IMR-90 (cell line): ENCODE measurements around the gene ZNF600. TPM values are rescaled to one million over a fixed set of nuclear protein-coding genes. Genes with fewer than 3 reads are reported as not detected.
A peak's percentile ranks its signal among the peaks of the same experiment; 100 is the strongest.
"Not testable (repeated sequence)": the region's sequence is repeated elsewhere in the genome, so short reads cannot be mapped to it uniquely, and the experiment has no call there.

Source experiments
- ATAC-seq: fragments of 200-7000 bp; cut with Tn5 transposase; 2 replicates; pipeline ENCODE4 v1.9.1; 2020; ENCODE audit warnings: low read depth, mild to moderate bottlenecking, moderate library complexity
- BruUV-seq: library from RNA; stranded (reverse); fragments of 400-500 nt; replicated peaks from 2 replicates; lab custom pipeline; 2021; lab: Mats Ljungman, UMichigan
- CTCF ChIA-PET: fragments of 300-600 bp; formaldehyde crosslinking; extraction: SDS; loops from one replicate; lab custom pipeline; 2021; ENCODE audit warnings: antibody characterized with exemption; lab: Yijun Ruan, JAX
- POLR2A ChIA-PET: fragments of 300-600 bp; sonication (Branson Sonifier 250); formaldehyde crosslinking; loops from one replicate; lab custom pipeline; 2022; ENCODE audit warnings: antibody characterized with exemption; ENCODE audit not compliant: unreplicated experiment; lab: Charles Lee
- DNase-seq: peaks from one replicate; pipeline ENCODE4 v3.0.0; 2013
- H2AFZ ChIP-seq: replicated peaks from 2 replicates; pipeline ENCODE3; 2013; ENCODE audit warnings: low read length, mild to moderate bottlenecking; ENCODE audit not compliant: poor library complexity
- H2AK5ac ChIP-seq: 2 replicates; pipeline ENCODE4 v1.6.1; 2013; ENCODE audit warnings: low read depth, low read length, inconsistent platforms
- H2AK9ac ChIP-seq: replicated peaks from 2 replicates; pipeline ENCODE3; 2013; ENCODE audit warnings: mild to moderate bottlenecking, low read depth, low read length, moderate library complexity; ENCODE audit not compliant: poor library complexity
- H2BK120ac ChIP-seq: 2 replicates; pipeline ENCODE4 v1.6.1; 2013; ENCODE audit warnings: low read depth, low read length, inconsistent platforms
- H2BK15ac ChIP-seq: 3 replicates; pipeline ENCODE4 v1.6.1; 2013; ENCODE audit warnings: low read depth, low read length, inconsistent platforms
- H2BK20ac ChIP-seq: 2 replicates; pipeline ENCODE4 v1.6.1; 2013; ENCODE audit warnings: low read depth, mild to moderate bottlenecking, inconsistent platforms, low read length, moderate library complexity
- H2BK5ac ChIP-seq: 2 replicates; pipeline ENCODE4 v1.6.1; 2013; ENCODE audit warnings: mild to moderate bottlenecking, low read depth, low read length, inconsistent platforms; ENCODE audit not compliant: poor library complexity, severe bottlenecking
- H3K14ac ChIP-seq: replicated peaks from 2 replicates; pipeline ENCODE4 v1.6.1; 2013; ENCODE audit warnings: low read depth, low read length, inconsistent platforms
- H3K18ac ChIP-seq: 2 replicates; pipeline ENCODE4 v1.6.1; 2013; ENCODE audit warnings: low read depth, low read length, control low read depth
- H3K23ac ChIP-seq: 2 replicates; pipeline ENCODE4 v1.6.1; 2013; ENCODE audit warnings: low read depth, low read length, inconsistent platforms
- H3K27ac ChIP-seq: 2 replicates; pipeline ENCODE4 v1.5.1; 2013; ENCODE audit warnings: mild to moderate bottlenecking, control low read depth, low read length; ENCODE audit not compliant: insufficient read depth
- H3K27me3 ChIP-seq: 2 replicates; pipeline ENCODE4 v1.6.1; 2013; ENCODE audit warnings: low read length; ENCODE audit not compliant: control insufficient read depth, insufficient read depth
- H3K36me3 ChIP-seq: 2 replicates; pipeline ENCODE4 v1.6.1; 2013; ENCODE audit warnings: low read length, mixed read lengths; ENCODE audit not compliant: control insufficient read depth, insufficient read depth
- H3K4ac ChIP-seq: 2 replicates; pipeline ENCODE4 v1.6.1; 2013; ENCODE audit warnings: low read depth, low read length, inconsistent platforms
- H3K4me1 ChIP-seq: 2 replicates; pipeline ENCODE4 v1.6.1; 2013; ENCODE audit warnings: low read length, mixed read lengths; ENCODE audit not compliant: control insufficient read depth, insufficient read depth
- H3K4me2 ChIP-seq: 2 replicates; pipeline ENCODE4 v1.6.1; 2013; ENCODE audit warnings: low read depth, mild to moderate bottlenecking, control low read depth, low read length, moderate library complexity
- H3K4me3 ChIP-seq: 2 replicates; pipeline ENCODE4 v1.5.1; 2013; ENCODE audit warnings: low read depth, mild to moderate bottlenecking, control low read depth, low read length, moderate library complexity; ENCODE audit not compliant: insufficient read depth
- H3K56ac ChIP-seq: 2 replicates; pipeline ENCODE4 v1.6.1; 2013; ENCODE audit warnings: low read length, inconsistent platforms; ENCODE audit not compliant: insufficient read depth; ENCODE audit errors: extremely low read depth
- H3K79me1 ChIP-seq, 2 experiments: 2 replicates each; pipeline ENCODE4 v1.6.1; 2013; ENCODE audit warnings: low read length in 2 of 2, inconsistent platforms in 1 of 2, low read depth in 1 of 2
- H3K9ac ChIP-seq: 2 replicates; pipeline ENCODE4 v1.6.1; 2013; ENCODE audit warnings: low read depth, low read length, control low read depth
- H3K9me1 ChIP-seq: 2 replicates; pipeline ENCODE4 v1.6.1; 2013; ENCODE audit warnings: low read length, inconsistent platforms; ENCODE audit not compliant: insufficient read depth
- H3K9me3 ChIP-seq: 2 replicates; pipeline ENCODE4 v1.6.1; 2013; ENCODE audit warnings: low read length; ENCODE audit not compliant: control insufficient read depth, insufficient read depth
- H4K20me1 ChIP-seq: 2 replicates; pipeline ENCODE4 v1.6.1; 2013; ENCODE audit warnings: low read length, inconsistent platforms; ENCODE audit not compliant: insufficient read depth
- H4K5ac ChIP-seq: 2 replicates; pipeline ENCODE4 v1.6.1; 2013; ENCODE audit warnings: mild to moderate bottlenecking, low read depth, low read length, control low read depth
- H4K8ac ChIP-seq, 2 experiments: 2 replicates each; pipeline ENCODE4 v1.6.1; 2013; ENCODE audit warnings: low read depth in 2 of 2, low read length in 2 of 2, control low read depth in 1 of 2, inconsistent platforms in 1 of 2
- H4K91ac ChIP-seq: 2 replicates; pipeline ENCODE4 v1.6.1; 2013; ENCODE audit warnings: low read depth, low read length, inconsistent platforms; ENCODE audit not compliant: insufficient read depth
- FOS ChIP-seq: fragments of 150-350 bp; IDR thresholded peaks from 2 replicates; pipeline ENCODE4 v1.6.1; 2016; ENCODE audit warnings: low read depth, low read length
- WGBS, 2 experiments: methylation state at CpG; one replicate each; pipeline versions ENCODE4 v1.1.5 to v1.1.7; 2013; ENCODE audit warnings: missing lambda C conversion rate in 2 of 2; ENCODE audit not compliant: insufficient read length in 1 of 2; ENCODE audit errors: extremely low coverage in 2 of 2; 5-methylcytosine and 5-hydroxymethylcytosine counted together
- dilution Hi-C: fragments of 300-500 bp; cut with HindIII; formaldehyde crosslinking; loops from one replicate; pipeline ENCODE4 v1.14.3; 2018; ENCODE audit warnings: low sequenced_read_pairs; ENCODE audit not compliant: unreplicated experiment
- in situ Hi-C: fragments of 300-500 bp; cut with MboI; formaldehyde crosslinking; loops from 3 replicates; pipeline ENCODE4 v1.14.3; 2019; ENCODE audit warnings: low sequenced_read_pairs, inconsistent platforms, mixed read lengths
- intact Hi-C: fragments of 100-400 bp; cut with micrococcal nuclease; formaldehyde crosslinking; loops from 2 replicates; pipeline ENCODE4 v1.10.0; 2022
- polyA plus RNA-seq, 3 experiments: library from polyadenylated mRNA; depleted of rRNA; stranded (reverse); fragments of >200 nt; gene quantifications; 2 replicates each; pipeline ENCODE4 v1.2.3, GENCODE V29; 2012; ENCODE audit warnings: low replicate concordance in 1 of 3
- total RNA-seq: library from RNA; depleted of rRNA; stranded (reverse); fragments of >200 nt; gene quantifications from 2 replicates; pipeline ENCODE4 v1.2.3, GENCODE V29; 2012

Gene ZNF600
- total and polyA plus RNA-seq, 2 of the 4 experiments (the other 2 are of a cell fraction), result 4.0 to 4.1 TPM

GRCh38 chr19:52715902-52716301 is 70.7 kb downstream of the ZNF600 start:
- H3K27me3 ChIP-seq, in situ Hi-C loops, BruUV-seq, H4K91ac ChIP-seq, H2BK20ac ChIP-seq, H2AK5ac ChIP-seq, H3K56ac ChIP-seq, intact Hi-C loops, H3K79me1 ChIP-seq, H3K18ac ChIP-seq, H2AFZ ChIP-seq, H4K20me1 ChIP-seq, H3K4ac ChIP-seq, POLR2A ChIA-PET, H2BK15ac ChIP-seq, H4K5ac ChIP-seq, H3K14ac ChIP-seq, H3K9me3 ChIP-seq, H3K23ac ChIP-seq, H2BK120ac ChIP-seq, H3K27ac ChIP-seq, H2BK5ac ChIP-seq, H3K4me3 ChIP-seq, H3K9ac ChIP-seq, dilution Hi-C loops, H3K9me1 ChIP-seq, H2AK9ac ChIP-seq, CTCF ChIA-PET: not testable (repeated sequence)
- DNase-seq, result peak; percentile 73
- Histone ChIP-seq H3K4me2 (0 out of 2 replicates have a peak overlapping the region, but pooled peaks have one; percentile 12), H3K36me3 (peaks cover 21% of the 10 kb centered on the region), H3K4me1 (peaks cover 12% of the 10 kb centered on the region), H4K8ac (peak overlapping the region in 1 of 2 experiments; percentile 42; a peak in 2 of 4 replicates)
- peak; percentile 72 for ATAC-seq
- 0 out of 2 replicates have a peak, but pooled peaks have one; percentile 30 for TF ChIP-seq FOS
- WGBS, 2 experiments, result no CpG with 5 or more reads among the region's 4 CpGs

GRCh38 chr19:52715330-52715729 is 71.3 kb downstream of the ZNF600 start:
- H3K9me3 ChIP-seq, H3K23ac ChIP-seq, H2AFZ ChIP-seq, H2AK9ac ChIP-seq, DNase-seq, H3K56ac ChIP-seq, CTCF ChIA-PET, H3K4me3 ChIP-seq, H4K20me1 ChIP-seq, H3K9me1 ChIP-seq, dilution Hi-C loops, H3K27ac ChIP-seq, intact Hi-C loops, H3K9ac ChIP-seq, BruUV-seq, ATAC-seq, H3K27me3 ChIP-seq, H2BK15ac ChIP-seq, H3K79me1 ChIP-seq, POLR2A ChIA-PET, H2BK20ac ChIP-seq, H2BK120ac ChIP-seq, in situ Hi-C loops, H2AK5ac ChIP-seq: not testable (repeated sequence)
- Histone ChIP-seq H3K14ac (0 out of 2 replicates have a peak overlapping the region, but pooled peaks have one; percentile 58), H2BK5ac (peak overlapping the region; percentile 59), H3K36me3 (peaks cover 18% of the 10 kb centered on the region), H3K4ac (peak overlapping the region; percentile 22; the same call in 1 of the 2 replicates), H3K4me1 (peaks cover 12% of the 10 kb centered on the region), H4K91ac (0 out of 2 replicates have a peak overlapping the region, but pooled peaks have one; percentile 36), H3K18ac (0 out of 2 replicates have a peak overlapping the region, but pooled peaks have one; percentile 8), H3K4me2 (peak overlapping the region; percentile 16; the same call in 1 of the 2 replicates), H4K5ac (peak overlapping the region; percentile 59; the same call in 1 of the 2 replicates), H4K8ac (peak overlapping the region in 1 of 2 experiments; percentile 42; a peak in 2 of 4 replicates)
- WGBS, 2 experiments, result no CpG with 5 or more reads among the region's 5 CpGs
